PC-9 (cell line): ENCODE results near the gene WNK1. TPM values are rescaled to one million over a fixed set of nuclear protein-coding genes. Genes with fewer than 3 reads are reported as not detected.

Experiments
- BruUV-seq: library from RNA; stranded (reverse); fragments of 400-500 nt; replicated peaks from 2 replicates; lab custom pipeline; 2021; lab: Mats Ljungman, UMichigan
- CTCF ChIA-PET: fragments of 300-600 bp; sonication (Branson Sonifier 250); formaldehyde crosslinking; loops from one replicate; lab custom pipeline; 2022; ENCODE audit warnings: antibody characterized with exemption; lab: Charles Lee
- POLR2A ChIA-PET: fragments of 300-600 bp; sonication (Branson Sonifier 250); formaldehyde crosslinking; loops from one replicate; lab custom pipeline; 2022; ENCODE audit warnings: antibody characterized with exemption; ENCODE audit not compliant: unreplicated experiment; lab: Charles Lee
- DNase-seq, 2 experiments: peaks; one replicate each; pipeline versions ENCODE4 v3.0.0 to v3.0.0-alpha.2; 2015 to 2022; ENCODE audit warnings: mixed read lengths in 1 of 2
- H2AFZ ChIP-seq: fragments of 200-600 bp; sonication (generic); 2 replicates; pipeline ENCODE4 v1.8.1; 2017; ENCODE audit warnings: antibody characterized with exemption
- H3F3A ChIP-seq: fragments of 200-600 bp; sonication (generic); 2 replicates; pipeline ENCODE4 v1.8.1; 2017; ENCODE audit warnings: antibody characterized with exemption, mild to moderate bottlenecking, low read depth; ENCODE audit not compliant: insufficient read depth
- H3K27ac ChIP-seq: fragments of 200-600 bp; sonication (generic); 2 replicates; pipeline ENCODE4 v1.6.1; 2016; ENCODE audit warnings: mixed run types
- H3K27me3 ChIP-seq: fragments of 200-600 bp; sonication (generic); 2 replicates; pipeline ENCODE4 v1.6.1; 2016; ENCODE audit warnings: low read depth, mixed run types; ENCODE audit not compliant: insufficient read depth
- H3K36me3 ChIP-seq: fragments of 200-600 bp; sonication (generic); 2 replicates; pipeline ENCODE4 v1.6.1; 2016; ENCODE audit warnings: low read depth, mixed run types
- H3K4me1 ChIP-seq: fragments of 200-600 bp; sonication (generic); replicated peaks from 2 replicates; pipeline ENCODE4 v1.6.1; 2016; ENCODE audit warnings: mixed run types; ENCODE audit not compliant: insufficient read depth
- H3K4me2 ChIP-seq: fragments of 200-600 bp; sonication (generic); 2 replicates; pipeline ENCODE4 v1.6.1; 2017; ENCODE audit warnings: mixed run types
- H3K4me3 ChIP-seq: fragments of 200-600 bp; sonication (generic); 2 replicates; pipeline ENCODE4 v1.6.1; 2016; ENCODE audit warnings: mixed run types
- H3K79me2 ChIP-seq: fragments of 200-600 bp; sonication (generic); 2 replicates; pipeline ENCODE4 v1.6.1; 2017; ENCODE audit warnings: low read depth, mixed run types
- H3K9me2 ChIP-seq: fragments of 200-600 bp; sonication (generic); 2 replicates; pipeline ENCODE4 v1.8.1; 2017; ENCODE audit warnings: mild to moderate bottlenecking; ENCODE audit not compliant: insufficient read depth
- H3K9me3 ChIP-seq: fragments of 200-600 bp; sonication (generic); 2 replicates; pipeline ENCODE4 v1.8.1; 2016; ENCODE audit warnings: low read depth; ENCODE audit not compliant: insufficient read depth
- H4K20me1 ChIP-seq: fragments of 200-600 bp; sonication (generic); 2 replicates; pipeline ENCODE4 v1.8.1; 2017; ENCODE audit not compliant: insufficient read depth
- EZH2 ChIP-seq: fragments of 200-600 bp; sonication (generic); IDR thresholded peaks from 2 replicates; pipeline ENCODE4 v1.8.0; 2017; ENCODE audit warnings: antibody characterized with exemption, low read depth
- intact Hi-C: fragments of 100-400 bp; cut with micrococcal nuclease; formaldehyde crosslinking; loops from one replicate; pipeline ENCODE4 v1.10.0; 2022; ENCODE audit not compliant: unreplicated experiment
- total RNA-seq: library from RNA; stranded (reverse); gene quantifications from 2 replicates; pipeline ENCODE4 v1.2.3, GENCODE V29; 2021
- TF ChIP-seq, protein P1 (sequence below): fragments of 200-600 bp; sonication (generic); conservative IDR thresholded peaks from 2 replicates; pipeline ENCODE4 v1.6.1; 2017; ENCODE audit warnings: mixed run types, antibody characterized with exemption, mild to moderate bottlenecking, moderate library complexity

Gene WNK1
- total RNA-seq, 1 experiment from 2014 or later: 142 TPM

GRCh38 chr12:818733-819132 lies 66.4 kb downstream of the WNK1 start:
- Histone ChIP-seq H3K4me2 (no peak overlapping the region), H3K9me2 (no peaks in the 10 kb centered on the region), H3F3A (peaks cover 13% of the 10 kb centered on the region; the same call in 1 of the 2 replicates), H3K36me3 (peaks cover 19% of the 10 kb centered on the region), H3K79me2 (peaks cover 88% of the 10 kb centered on the region), H4K20me1 (peaks cover 17% of the 10 kb centered on the region), H3K4me1 (peaks cover 17% of the 10 kb centered on the region), H3K9me3 (peaks cover 7% of the 10 kb centered on the region; the same call in 1 of the 2 replicates), H3K27ac (no peak overlapping the region), H3K4me3 (no peak overlapping the region), H3K27me3 (no peaks in the 10 kb centered on the region), H2AFZ (no peak overlapping the region)
- ChIA-PET CTCF (no interaction called here), POLR2A (no interaction called here)
- DNase-seq: no peak
- BruUV-seq: no TSS peak
- intact Hi-C loops: loop anchor here (5.0 to 10.0 kb wide), 3 partner anchors 274 to 789 kb away; no protein-coding TSS in a partner anchor
- TF ChIP-seq, protein P1, sequence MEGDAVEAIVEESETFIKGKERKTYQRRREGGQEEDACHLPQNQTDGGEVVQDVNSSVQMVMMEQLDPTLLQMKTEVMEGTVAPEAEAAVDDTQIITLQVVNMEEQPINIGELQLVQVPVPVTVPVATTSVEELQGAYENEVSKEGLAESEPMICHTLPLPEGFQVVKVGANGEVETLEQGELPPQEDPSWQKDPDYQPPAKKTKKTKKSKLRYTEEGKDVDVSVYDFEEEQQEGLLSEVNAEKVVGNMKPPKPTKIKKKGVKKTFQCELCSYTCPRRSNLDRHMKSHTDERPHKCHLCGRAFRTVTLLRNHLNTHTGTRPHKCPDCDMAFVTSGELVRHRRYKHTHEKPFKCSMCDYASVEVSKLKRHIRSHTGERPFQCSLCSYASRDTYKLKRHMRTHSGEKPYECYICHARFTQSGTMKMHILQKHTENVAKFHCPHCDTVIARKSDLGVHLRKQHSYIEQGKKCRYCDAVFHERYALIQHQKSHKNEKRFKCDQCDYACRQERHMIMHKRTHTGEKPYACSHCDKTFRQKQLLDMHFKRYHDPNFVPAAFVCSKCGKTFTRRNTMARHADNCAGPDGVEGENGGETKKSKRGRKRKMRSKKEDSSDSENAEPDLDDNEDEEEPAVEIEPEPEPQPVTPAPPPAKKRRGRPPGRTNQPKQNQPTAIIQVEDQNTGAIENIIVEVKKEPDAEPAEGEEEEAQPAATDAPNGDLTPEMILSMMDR: peak; percentile 20; the same call in 1 of the 2 replicates
- no peak for TF ChIP-seq EZH2

- peaks cover 12% of the 10 kb centered on the region for H4K20me1 ChIP-seq
- H3K4me1 ChIP-seq: peaks cover 17% of the 10 kb centered on the region
- H3K4me3 ChIP-seq: no peak overlapping the region
- no TSS peak for BruUV-seq
- POLR2A ChIA-PET: no interaction called here
- intact Hi-C loops: no loop called here
- H2AFZ ChIP-seq: no peak overlapping the region
- H3K36me3 ChIP-seq: peaks cover 15% of the 10 kb centered on the region; the same call in 1 of the 2 replicates
- peaks cover 11% of the 10 kb centered on the region; the same call in 1 of the 2 replicates for H3F3A ChIP-seq
- H3K27ac ChIP-seq: no peak overlapping the region
- CTCF ChIA-PET: no interaction called here
- H3K27me3 ChIP-seq: no peaks in the 10 kb centered on the region
- H3K4me2 ChIP-seq: no peak overlapping the region
- no peaks in the 10 kb centered on the region for H3K9me2 ChIP-seq
- peaks cover 87% of the 10 kb centered on the region for H3K79me2 ChIP-seq
- H3K9me3 ChIP-seq: peaks cover 7% of the 10 kb centered on the region; the same call in 1 of the 2 replicates
- TF ChIP-seq EZH2: no peak
- DNase-seq: no peak
Observed at GRCh38 chr12:820336-820735, 68.0 kb downstream of the WNK1 start.

- POLR2A ChIA-PET: interaction anchor here (0.6 kb wide), 1 partner anchor 246 kb away, joined by 4 read pairs; no protein-coding TSS in a partner anchor
- no peaks in the 10 kb centered on the region for H3K9me2 ChIP-seq
- no peaks in the 10 kb centered on the region for H3K27me3 ChIP-seq
- DNase-seq: no peak
- H3K9me3 ChIP-seq: peaks cover 7% of the 10 kb centered on the region; the same call in 1 of the 2 replicates
- H3K27ac ChIP-seq: no peak overlapping the region
- peaks cover 17% of the 10 kb centered on the region; the same call in 1 of the 2 replicates for H4K20me1 ChIP-seq
- H3K79me2 ChIP-seq: peaks cover 63% of the 10 kb centered on the region
- H2AFZ ChIP-seq: no peak overlapping the region
- H3K4me3 ChIP-seq: no peak overlapping the region
- CTCF ChIA-PET: no interaction called here
- no peak overlapping the region for H3K4me2 ChIP-seq
- H3K4me1 ChIP-seq: 0 out of 2 replicates have a peak, but pooled peaks cover 6% of the 10 kb centered on the region
- H3F3A ChIP-seq: peaks cover 12% of the 10 kb centered on the region
- H3K36me3 ChIP-seq: no peaks in the 10 kb centered on the region
- intact Hi-C loops: no loop called here
- BruUV-seq: no TSS peak
- TF ChIP-seq, protein P1: no peak
- TF ChIP-seq EZH2: no peak
Observed at GRCh38 chr12:823028-823698, 70.8 kb downstream of the WNK1 start.
